Measurements from ENCODE around the gene SLC25A45. TPM values are rescaled to one million over a fixed set of nuclear protein-coding genes. Genes with fewer than 3 reads are reported as not detected.

Gene SLC25A45
- total and polyA plus RNA-seq, 2 donors from 2014 or later: 4.1 to 14.7 TPM

DNA sequence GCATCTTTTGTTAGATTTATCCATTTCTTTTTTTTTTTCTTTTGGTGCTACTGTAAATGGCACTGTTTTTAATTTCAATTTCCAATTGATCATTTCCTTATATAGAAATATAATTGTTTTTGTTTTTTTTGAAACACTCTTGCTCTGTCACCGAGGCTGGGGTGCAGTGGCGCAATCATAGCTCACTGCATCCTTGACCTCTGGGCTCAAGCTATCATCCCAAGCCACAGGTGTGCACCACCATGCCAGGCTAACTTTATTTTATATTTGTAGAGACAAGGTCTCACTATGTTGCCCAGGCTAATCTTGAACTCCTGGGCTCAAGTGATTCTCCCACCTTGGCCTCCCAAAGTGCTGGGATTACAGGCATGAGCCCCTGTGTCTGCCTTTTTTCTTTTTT is 20.3 kb upstream of the SLC25A45 start:
- intact Hi-C loops (cut with DNase I): no loop called here
- no peak for DNase-seq
- Histone ChIP-seq H3K4me1 (ENCODE audit: control insufficient read depth in 2 of 3, insufficient read depth in 2 of 3, low read depth in 1 of 3, low read length in 3 of 3) (no peaks in the 10 kb centered on the region), H3K9me3 (ENCODE audit: control insufficient read depth in 2 of 3, insufficient read depth in 1 of 3, low read length in 3 of 3) (no peaks in the 10 kb centered on the region), H3K27ac (ENCODE audit: low read depth in 2 of 2, low read length in 2 of 2) (no peak overlapping the region), H3K9ac (ENCODE audit: low read length in 3 of 3) (no peak overlapping the region), H3K4me3 (ENCODE audit: low read length in 3 of 3) (no peak overlapping the region), H3K27me3 (ENCODE audit: control insufficient read depth, insufficient read depth, low read length) (no peaks in the 10 kb centered on the region), H3K36me3 (ENCODE audit: control insufficient read depth in 2 of 3, insufficient read depth in 3 of 3, low read length in 3 of 3) (peaks cover 0 to 13% (median 0%) of the 10 kb centered on the region in 3 donors)
- no peak for FAIRE-seq
- TF ChIP-seq, protein P1, sequence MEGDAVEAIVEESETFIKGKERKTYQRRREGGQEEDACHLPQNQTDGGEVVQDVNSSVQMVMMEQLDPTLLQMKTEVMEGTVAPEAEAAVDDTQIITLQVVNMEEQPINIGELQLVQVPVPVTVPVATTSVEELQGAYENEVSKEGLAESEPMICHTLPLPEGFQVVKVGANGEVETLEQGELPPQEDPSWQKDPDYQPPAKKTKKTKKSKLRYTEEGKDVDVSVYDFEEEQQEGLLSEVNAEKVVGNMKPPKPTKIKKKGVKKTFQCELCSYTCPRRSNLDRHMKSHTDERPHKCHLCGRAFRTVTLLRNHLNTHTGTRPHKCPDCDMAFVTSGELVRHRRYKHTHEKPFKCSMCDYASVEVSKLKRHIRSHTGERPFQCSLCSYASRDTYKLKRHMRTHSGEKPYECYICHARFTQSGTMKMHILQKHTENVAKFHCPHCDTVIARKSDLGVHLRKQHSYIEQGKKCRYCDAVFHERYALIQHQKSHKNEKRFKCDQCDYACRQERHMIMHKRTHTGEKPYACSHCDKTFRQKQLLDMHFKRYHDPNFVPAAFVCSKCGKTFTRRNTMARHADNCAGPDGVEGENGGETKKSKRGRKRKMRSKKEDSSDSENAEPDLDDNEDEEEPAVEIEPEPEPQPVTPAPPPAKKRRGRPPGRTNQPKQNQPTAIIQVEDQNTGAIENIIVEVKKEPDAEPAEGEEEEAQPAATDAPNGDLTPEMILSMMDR (IDR thresholded peaks at IDR 0.05; ENCODE audit: borderline replicate concordance, extremely low read depth, insufficient read depth): no peak

DNA sequence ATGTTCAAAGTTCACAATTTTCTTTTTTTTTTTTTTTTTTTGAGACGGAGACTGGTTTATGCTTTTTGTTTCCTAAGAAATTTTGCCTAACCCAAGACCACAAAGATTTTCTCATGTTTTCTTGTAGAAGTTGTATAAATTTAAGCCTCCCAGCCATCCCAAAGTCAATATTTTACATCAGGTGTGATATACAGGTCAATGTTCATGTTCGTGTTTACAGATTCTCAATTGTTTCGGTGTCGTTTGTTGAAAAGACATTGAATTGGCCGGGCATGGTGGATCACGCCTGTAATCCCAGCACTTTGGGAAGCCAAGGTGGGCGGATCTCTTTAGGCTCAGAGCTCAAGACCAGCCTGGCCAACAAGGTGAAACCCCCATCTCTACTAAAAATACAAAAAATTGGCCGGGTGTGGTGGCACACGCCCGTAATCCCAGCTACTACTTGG is 19.4 kb upstream of the SLC25A45 start:
- no peak for FAIRE-seq
- H3K4me1 ChIP-seq (ENCODE audit: control insufficient read depth in 2 of 3, insufficient read depth in 2 of 3, low read depth in 1 of 3, low read length in 3 of 3): no peaks in the 10 kb centered on the region
- H3K27me3 ChIP-seq (ENCODE audit: control insufficient read depth, insufficient read depth, low read length): no peaks in the 10 kb centered on the region

DNA sequence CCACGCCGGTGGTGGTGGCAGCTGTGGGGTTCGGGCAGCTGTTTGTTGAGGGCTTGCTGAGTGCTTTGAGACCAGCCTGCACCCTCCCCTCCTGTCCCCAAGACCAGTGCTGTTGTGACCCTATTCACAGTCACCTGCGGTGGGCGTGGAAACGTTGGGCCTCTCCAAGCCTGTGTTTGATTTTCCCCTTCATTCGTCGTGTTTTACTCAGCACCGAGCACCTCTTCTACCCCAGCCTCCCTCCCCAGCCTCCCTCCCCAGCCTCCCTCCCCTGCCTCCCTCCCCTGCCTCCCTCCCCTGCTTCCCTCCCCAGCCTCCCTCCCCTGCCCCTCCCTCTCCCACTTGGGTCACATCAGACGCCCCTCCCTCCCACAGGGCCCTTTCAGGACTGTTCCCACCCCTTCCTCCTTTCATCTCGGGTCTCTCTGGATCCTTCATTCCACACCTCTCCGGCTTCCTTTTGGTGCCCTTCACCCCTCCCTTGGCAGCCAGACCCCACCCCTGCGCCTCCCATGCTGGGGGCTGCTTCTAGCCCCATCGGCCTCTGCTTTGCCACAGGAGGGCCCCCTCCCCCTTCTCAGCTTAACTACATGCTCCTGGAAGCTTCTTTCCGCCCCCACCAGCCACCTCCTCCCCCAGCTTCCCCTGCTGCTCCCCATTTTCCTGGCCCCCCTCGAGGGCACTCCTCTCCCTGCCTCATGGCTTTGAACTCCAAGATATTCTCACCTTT is 18.8 kb upstream of the SLC25A45 start:
- intact Hi-C loops (cut with DNase I): no loop called here
- no peaks in the 10 kb centered on the region for H3K4me1 ChIP-seq (ENCODE audit: control insufficient read depth in 2 of 3, insufficient read depth in 2 of 3, low read depth in 1 of 3, low read length in 3 of 3)
- TF ChIP-seq, protein P1 (IDR thresholded peaks at IDR 0.05; ENCODE audit: borderline replicate concordance, extremely low read depth, insufficient read depth): no peak
- H3K9ac ChIP-seq (ENCODE audit: low read length in 3 of 3): no peak overlapping the region
- no peak overlapping the region for H3K27ac ChIP-seq (ENCODE audit: low read depth in 2 of 2, low read length in 2 of 2)
- no peaks in the 10 kb centered on the region for H3K27me3 ChIP-seq (ENCODE audit: control insufficient read depth, insufficient read depth, low read length)
- no peaks in the 10 kb centered on the region for H3K9me3 ChIP-seq (ENCODE audit: control insufficient read depth in 2 of 3, insufficient read depth in 1 of 3, low read length in 3 of 3)
- H3K36me3 ChIP-seq (ENCODE audit: control insufficient read depth in 2 of 3, insufficient read depth in 3 of 3, low read length in 3 of 3): peaks cover 0 to 19% (median 5%) of the 10 kb centered on the region in 3 donors
- DNase-seq (no peak), FAIRE-seq (no peak)
- no peak overlapping the region for H3K4me3 ChIP-seq (ENCODE audit: low read length in 3 of 3)

More for the DNA sequence above, 19.4 kb upstream of the SLC25A45 start:
- intact Hi-C loops (cut with DNase I): no loop called here
- Histone ChIP-seq H3K36me3 (ENCODE audit: control insufficient read depth in 2 of 3, insufficient read depth in 3 of 3, low read length in 3 of 3) (peaks cover 0 to 19% (median 5%) of the 10 kb centered on the region in 3 donors), H3K4me3 (ENCODE audit: low read length in 3 of 3) (no peak overlapping the region), H3K9me3 (ENCODE audit: control insufficient read depth in 2 of 3, insufficient read depth in 1 of 3, low read length in 3 of 3) (no peaks in the 10 kb centered on the region), H3K27ac (ENCODE audit: low read depth in 2 of 2, low read length in 2 of 2) (no peak overlapping the region), H3K9ac (ENCODE audit: low read length in 3 of 3) (no peak overlapping the region)
- no peak for DNase-seq
- TF ChIP-seq, protein P1 (IDR thresholded peaks at IDR 0.05; ENCODE audit: borderline replicate concordance, extremely low read depth, insufficient read depth): no peak

Measured in kidney (tissue), 14 donors.